GM12878 (cell line): Measurements from ENCODE around the gene ABCC1.

ENCODE experiments used
- CHD1 ChIP-seq: IDR thresholded peaks from 2 replicates; pipeline ENCODE4 v1.6.1; 2012; ENCODE audit warnings: low read depth, low read length, improper control_type of control experiment
- E2F8 ChIP-seq: fragments of 450-650 bp; IDR thresholded peaks from 2 replicates; pipeline ENCODE4 v1.6.1; 2018; ENCODE audit warnings: mild to moderate bottlenecking, low read depth, moderate library complexity; ENCODE audit not compliant: partially characterized antibody
- EED ChIP-seq: sonication (generic); IDR thresholded peaks from 2 replicates; pipeline ENCODE4 v1.6.1; 2016; ENCODE audit warnings: antibody characterized with exemption, low read depth
- IKZF1 ChIP-seq: fragments of 450-650 bp; conservative IDR thresholded peaks from 2 replicates; pipeline ENCODE4 v1.6.1; 2017; ENCODE audit warnings: antibody characterized with exemption, mild to moderate bottlenecking
- MAX ChIP-seq: IDR thresholded peaks from 2 replicates; pipeline ENCODE4 v1.6.1; 2012; ENCODE audit warnings: low read depth, low read length, improper control_type of control experiment
- MLLT1 ChIP-seq: fragments of 450-650 bp; IDR thresholded peaks from 2 replicates; pipeline ENCODE4 v1.6.1; 2016; ENCODE audit warnings: mild to moderate bottlenecking
- MXI1 ChIP-seq: fragments of 150-350 bp; IDR thresholded peaks from 2 replicates; pipeline ENCODE4 v1.6.1; 2011; ENCODE audit warnings: low read depth, mild to moderate bottlenecking, inconsistent platforms, low read length, improper control_type of control experiment
- RAD21 ChIP-seq: IDR thresholded peaks from 2 replicates; pipeline ENCODE4 v1.6.1; 2011; ENCODE audit warnings: mild to moderate bottlenecking, low read depth, low read length, moderate library complexity; ENCODE audit not compliant: insufficient read depth
- SPI1 ChIP-seq: IDR thresholded peaks from 2 replicates; pipeline ENCODE4 v1.6.1; 2011; ENCODE audit warnings: low read depth, mild to moderate bottlenecking, low read length, moderate library complexity, borderline replicate concordance; ENCODE audit not compliant: insufficient read depth
- TARDBP ChIP-seq: IDR thresholded peaks from 2 replicates; pipeline ENCODE4 v1.6.1; 2016; ENCODE audit warnings: borderline replicate concordance
- TF ChIP-seq, protein P1 (sequence below), 3 experiments: IDR thresholded peaks in 2 of 3; conservative IDR thresholded peaks in 1 of 3; 2 replicates each; pipeline ENCODE4 v1.5.1; 2011; ENCODE audit warnings: low read depth in 3 of 3, low read length in 3 of 3, mild to moderate bottlenecking in 3 of 3, control low read depth in 2 of 3, moderate library complexity in 2 of 3, inconsistent platforms in 1 of 3, mixed read lengths in 1 of 3; ENCODE audit not compliant: control insufficient read depth in 2 of 3, insufficient read depth in 1 of 3; ENCODE audit errors: extremely low read depth in 1 of 3

GRCh38 chr16:16121185-16121727 lies 171.8 kb downstream of the ABCC1 start:
- TF ChIP-seq MAX = no peak
- no peak for TF ChIP-seq EED
- no peak for TF ChIP-seq E2F8
- TF ChIP-seq CHD1 = no peak
- TF ChIP-seq IKZF1 = no peak
- TF ChIP-seq, protein P1, sequence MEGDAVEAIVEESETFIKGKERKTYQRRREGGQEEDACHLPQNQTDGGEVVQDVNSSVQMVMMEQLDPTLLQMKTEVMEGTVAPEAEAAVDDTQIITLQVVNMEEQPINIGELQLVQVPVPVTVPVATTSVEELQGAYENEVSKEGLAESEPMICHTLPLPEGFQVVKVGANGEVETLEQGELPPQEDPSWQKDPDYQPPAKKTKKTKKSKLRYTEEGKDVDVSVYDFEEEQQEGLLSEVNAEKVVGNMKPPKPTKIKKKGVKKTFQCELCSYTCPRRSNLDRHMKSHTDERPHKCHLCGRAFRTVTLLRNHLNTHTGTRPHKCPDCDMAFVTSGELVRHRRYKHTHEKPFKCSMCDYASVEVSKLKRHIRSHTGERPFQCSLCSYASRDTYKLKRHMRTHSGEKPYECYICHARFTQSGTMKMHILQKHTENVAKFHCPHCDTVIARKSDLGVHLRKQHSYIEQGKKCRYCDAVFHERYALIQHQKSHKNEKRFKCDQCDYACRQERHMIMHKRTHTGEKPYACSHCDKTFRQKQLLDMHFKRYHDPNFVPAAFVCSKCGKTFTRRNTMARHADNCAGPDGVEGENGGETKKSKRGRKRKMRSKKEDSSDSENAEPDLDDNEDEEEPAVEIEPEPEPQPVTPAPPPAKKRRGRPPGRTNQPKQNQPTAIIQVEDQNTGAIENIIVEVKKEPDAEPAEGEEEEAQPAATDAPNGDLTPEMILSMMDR (IDR thresholded peaks at IDR 0.05 in 2 of 3, conservative IDR thresholded peaks at IDR 0.05 in 1 of 3; ENCODE audit: control insufficient read depth in 2 of 3, extremely low read depth in 1 of 3, insufficient read depth in 1 of 3, low read depth in 3 of 3, low read length in 3 of 3) = no peak
- TF ChIP-seq RAD21 = no peak
- TF ChIP-seq SPI1 = no peak
- TF ChIP-seq MXI1 = no peak
- no peak for TF ChIP-seq TARDBP
- no peak for TF ChIP-seq MLLT1
